Psoas muscle (tissue), 8 donors: ENCODE data around the gene SYT1. TPM values are rescaled to one million over a fixed set of nuclear protein-coding genes. Genes with fewer than 3 reads are reported as not detected.

Source experiments
- ATAC-seq, 4 donors: fragments of 200-7000 bp; cut with Tn5 transposase; one replicate each; pipeline ENCODE4 v1.9.1; 2020; ENCODE audit warnings: moderate library complexity in 3 of 4, mild to moderate bottlenecking in 2 of 4
- DNase-seq, 2 donors: peaks; one replicate each; pipeline ENCODE4 v3.0.0-alpha.2; 2020
- H3K27ac ChIP-seq: fragments of 200-600 bp; one replicate; pipeline ENCODE4 v1.8.0; 2022
- H3K27me3 ChIP-seq, 3 donors: fragments of 200-600 bp in 1 of 3; one replicate each; pipeline versions ENCODE4 v1.6.1 to v1.8.0; 2013 to 2022; ENCODE audit warnings: low read length in 2 of 3, mild to moderate bottlenecking in 2 of 3, moderate library complexity in 1 of 3; ENCODE audit not compliant: insufficient read depth in 3 of 3
- H3K36me3 ChIP-seq, 2 donors: fragments of 200-600 bp in 1 of 2; one replicate each; pipeline versions ENCODE4 v1.6.1 to v1.8.0; 2013 to 2022; ENCODE audit warnings: low read depth in 1 of 2, mild to moderate bottlenecking in 1 of 2, moderate library complexity in 1 of 2; ENCODE audit not compliant: insufficient read depth in 1 of 2
- H3K4me1 ChIP-seq: fragments of 200-600 bp; one replicate; pipeline ENCODE4 v1.8.0; 2022
- H3K4me3 ChIP-seq: fragments of 200-600 bp; one replicate; pipeline ENCODE4 v1.8.0; 2022; ENCODE audit warnings: mild to moderate bottlenecking
- H3K9me3 ChIP-seq: fragments of 200-600 bp; one replicate; pipeline ENCODE4 v1.8.0; 2022
- CTCF ChIP-seq: fragments of 200-600 bp; IDR thresholded peaks from one replicate; pipeline ENCODE4 v1.8.0; 2022; ENCODE audit warnings: antibody characterized with exemption
- WGBS, 3 donors: extraction: QIAGEN DNeasy Blood & Tissue Kit; methylation state at CpG; one replicate each; pipeline versions ENCODE4 v1.1.6 to v1.1.7; 2013; 5-methylcytosine and 5-hydroxymethylcytosine counted together
- intact Hi-C, 2 donors: fragments of 100-400 bp; cut with DNase I; formaldehyde crosslinking; loops; one replicate each; pipeline versions ENCODE4 v1.11.0 to v1.14.2; 2022
- polyA plus RNA-seq, 3 donors: library from polyadenylated mRNA; stranded (reverse); fragments of 200-250 nt; gene quantifications; one replicate each; pipeline ENCODE4 v1.2.3, GENCODE V29; 2013
- total RNA-seq, 4 donors: library from RNA; stranded (reverse); fragmentation: NEBNext Ultra II Directional in 2 of 4; extraction: Animal tissue kit (Norgen Biotek cat#: 25700) in 2 of 4; gene quantifications; one replicate each; pipeline versions ENCODE4 v1.2.1 to v1.2.4, GENCODE V29; 2021 to 2023
- donor health status: healthy with polysubstance abuse.
- donor health status: DM: no; HTN: no; CAD: no; lungs with moderate emphysema.
- donor health status: Bipolar disorder and iron deficiency.
- donor health status: healthy.
- donor health status: DM: yes; HTN: yes; CAD: no.
- donor health status: DM: no; HTN: no; CAD: no.
- donor health status: DM: no; HTN: no; CAD: no.
- donor health status: DM: yes; HTN: yes; CAD: no.

The SYT1 gene
- total and polyA plus RNA-seq, 7 donors, result 0.05 to 0.34 (median 0.14) TPM; not detected in 2

GRCh38 chr12:79006306-79006705, 141.7 kb downstream of the SYT1 start:
- 62 to 89% (median 70%) methylated on average over 1 of the region's 1 CpG for WGBS, 3 donors
- H3K4me3 ChIP-seq, result no peak overlapping the region
- ATAC-seq (no peak), DNase-seq (no peak)
- no peaks in the 10 kb centered on the region for H3K4me1 ChIP-seq
- no peaks in the 10 kb centered on the region for H3K27me3 ChIP-seq
- TF ChIP-seq CTCF, result no peak
- H3K27ac ChIP-seq, result no peak overlapping the region
- H3K9me3 ChIP-seq, result no peaks in the 10 kb centered on the region
- intact Hi-C loops, result no loop called here
- no peaks in the 10 kb centered on the region for H3K36me3 ChIP-seq

GRCh38 chr12:79008591-79008990, 144.0 kb downstream of the SYT1 start:
- H3K9me3 ChIP-seq, result no peaks in the 10 kb centered on the region
- no peaks in the 10 kb centered on the region for H3K36me3 ChIP-seq
- H3K4me3 ChIP-seq, result no peak overlapping the region
- H3K27ac ChIP-seq, result no peak overlapping the region
- 72 to 78% (median 72%) methylated on average over 2 of the region's 2 CpGs for WGBS, 3 donors
- no peak for DNase-seq
- no peaks in the 10 kb centered on the region for H3K27me3 ChIP-seq
- no peak for TF ChIP-seq CTCF
- ATAC-seq, result no peak
- intact Hi-C loops, result no loop called here
- no peaks in the 10 kb centered on the region for H3K4me1 ChIP-seq

GRCh38 chr12:79012636-79013035, 148.1 kb downstream of the SYT1 start:
- Histone ChIP-seq H3K36me3 (no peaks in the 10 kb centered on the region), H3K27me3 (no peaks in the 10 kb centered on the region), H3K9me3 (no peaks in the 10 kb centered on the region), H3K4me3 (no peak overlapping the region), H3K4me1 (no peaks in the 10 kb centered on the region), H3K27ac (no peak overlapping the region)
- WGBS, 3 donors, result 66 to 91% (median 83%) methylated on average over 3 of the region's 3 CpGs
- ATAC-seq, result no peak
- no peak for TF ChIP-seq CTCF
- intact Hi-C loops, result no loop called here
- DNase-seq, result no peak

- H3K27me3 ChIP-seq, result no peaks in the 10 kb centered on the region
- H3K4me1 ChIP-seq, result no peaks in the 10 kb centered on the region
- no peaks in the 10 kb centered on the region for H3K36me3 ChIP-seq
- TF ChIP-seq CTCF, result no peak
- DNase-seq, result no peak
- no peak overlapping the region for H3K4me3 ChIP-seq
- no peaks in the 10 kb centered on the region for H3K9me3 ChIP-seq
- WGBS, 3 donors, result 50 to 61% (median 53%) methylated on average over 2 of the region's 2 CpGs
- no peak overlapping the region for H3K27ac ChIP-seq
- ATAC-seq, result no peak
- intact Hi-C loops, result no loop called here
These were observed 151.6 kb downstream of the SYT1 start for GRCh38 chr12:79016181-79016580.

DNA sequence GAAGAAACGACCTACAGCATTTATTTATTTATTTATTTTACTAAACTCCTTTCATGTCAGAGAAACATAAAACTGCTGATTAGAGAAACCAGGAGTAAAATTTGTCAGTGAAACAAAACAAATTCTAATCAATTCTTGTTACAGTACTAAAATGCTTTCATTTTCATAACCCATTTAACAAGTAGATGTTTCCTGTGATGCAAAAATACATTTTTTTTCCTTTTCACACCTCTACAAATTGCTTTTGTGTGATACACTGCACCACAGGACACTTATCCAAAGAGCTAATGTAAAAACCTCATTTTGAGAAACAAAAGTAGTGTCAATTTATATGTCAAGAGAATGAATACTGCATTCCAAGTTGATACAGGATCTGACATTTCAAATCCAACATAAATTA, 155.1 kb downstream of the SYT1 start:
- no peak overlapping the region for H3K4me3 ChIP-seq
- intact Hi-C loops, result no loop called here
- ATAC-seq, result no peak
- no peak overlapping the region for H3K27ac ChIP-seq
- 36 to 46% (median 38%) methylated on average over 1 of the region's 1 CpG for whole genome bisulfite sequencing, 3 donors
- no peaks in the 10 kb centered on the region for H3K36me3 ChIP-seq
- no peaks in the 10 kb centered on the region for H3K9me3 ChIP-seq
- H3K4me1 ChIP-seq, result no peaks in the 10 kb centered on the region
- no peak for TF ChIP-seq CTCF
- no peak for DNase-seq
- no peaks in the 10 kb centered on the region for H3K27me3 ChIP-seq
